ENCODE results near the gene DNASE1L2.

The DNASE1L2 gene

GRCh38 chr16:2223942-2224486 lies 12.2 kb upstream of the DNASE1L2 start:
- DNase-seq (ENCODE audit: low spot score), result peak; percentile 44

- DNase-seq (ENCODE audit: low spot score), result no peak
These were observed 9.9 kb upstream of the DNASE1L2 start for GRCh38 chr16:2226245-2226793.

GRCh38 chr16:2226918-2227317 lies 9.3 kb upstream of the DNASE1L2 start:
- DNase-seq (ENCODE audit: low spot score), result no peak

- no peak for DNase-seq (ENCODE audit: low spot score)
These were observed 8.0 kb upstream of the DNASE1L2 start for GRCh38 chr16:2228161-2228824.

GRCh38 chr16:2229091-2229490 lies 7.2 kb upstream of the DNASE1L2 start:
- DNase-seq (ENCODE audit: low spot score), result no peak

GRCh38 chr16:2229632-2230250 lies 6.5 kb upstream of the DNASE1L2 start:
- no peak for DNase-seq (ENCODE audit: low spot score)

GRCh38 chr16:2230376-2230775 lies 5.9 kb upstream of the DNASE1L2 start:
- DNase-seq (ENCODE audit: low spot score), result no peak

- DNase-seq (ENCODE audit: low spot score), result no peak
These were observed 5.0 kb upstream of the DNASE1L2 start for GRCh38 chr16:2231016-2231931.

- DNase-seq (ENCODE audit: low spot score), result no peak
These were observed 3.9 kb upstream of the DNASE1L2 start for GRCh38 chr16:2232094-2232990.

GRCh38 chr16:2233046-2233775 lies 3.0 kb upstream of the DNASE1L2 start:
- no peak for DNase-seq (ENCODE audit: low spot score)

GRCh38 chr16:2233872-2234812 lies 2.1 kb upstream of the DNASE1L2 start:
- DNase-seq (ENCODE audit: low spot score), result no peak

- DNase-seq (ENCODE audit: low spot score), result no peak
These were observed 1.5 kb upstream of the DNASE1L2 start for GRCh38 chr16:2234813-2235170.

- DNase-seq (ENCODE audit: low spot score), result no peak
These were observed 1.0 kb upstream of the DNASE1L2 start for GRCh38 chr16:2235234-2235651.

GRCh38 chr16:2235695-2236336 lies 428 bp upstream of the DNASE1L2 start:
- DNase-seq (ENCODE audit: low spot score), result no peak

- no peak for DNase-seq (ENCODE audit: low spot score)
These were observed 848 bp downstream of the DNASE1L2 start for GRCh38 chr16:2237102-2237482.

GRCh38 chr16:2237493-2238149 lies 1.4 kb downstream of the DNASE1L2 start:
- no peak for DNase-seq (ENCODE audit: low spot score)

- DNase-seq (ENCODE audit: low spot score), result no peak
These were observed 2.0 kb downstream of the DNASE1L2 start for GRCh38 chr16:2238150-2238837.

All from Ammon's horn (tissue), 1 donor.